KMS-11 (cell line): Measurements from ENCODE around the gene TDRD9.

Experiments used
- H2AFZ ChIP-seq: fragments of 200-600 bp; sonication (generic); 2 replicates; pipeline ENCODE4 v1.6.1; 2016; ENCODE audit warnings: antibody characterized with exemption, mixed run types, low read depth
- H3K27ac ChIP-seq: fragments of 200-600 bp; sonication (generic); 2 replicates; pipeline ENCODE4 v1.6.1; 2016; ENCODE audit warnings: mild to moderate bottlenecking, mixed run types
- H3K27me3 ChIP-seq: fragments of 200-600 bp; sonication (generic); 2 replicates; pipeline ENCODE4 v1.6.1; 2017; ENCODE audit warnings: mild to moderate bottlenecking, low read depth, mixed run types, moderate library complexity; ENCODE audit not compliant: insufficient read depth
- H3K36me3 ChIP-seq: fragments of 200-600 bp; sonication (generic); 2 replicates; pipeline ENCODE4 v1.6.1; 2017; ENCODE audit warnings: mild to moderate bottlenecking, mixed run types; ENCODE audit not compliant: insufficient read depth
- H3K4me1 ChIP-seq: fragments of 200-600 bp; sonication (generic); 2 replicates; pipeline ENCODE4 v1.6.1; 2016; ENCODE audit warnings: mild to moderate bottlenecking, low read depth, mixed run types; ENCODE audit not compliant: poor library complexity, severe bottlenecking
- H3K4me2 ChIP-seq: fragments of 200-600 bp; sonication (generic); 2 replicates; pipeline ENCODE4 v1.7.0; 2016; ENCODE audit warnings: mild to moderate bottlenecking, mixed run types
- H3K4me3 ChIP-seq: fragments of 200-600 bp; sonication (generic); IDR thresholded peaks from 2 replicates; pipeline ENCODE4 v1.6.1; 2017; ENCODE audit warnings: low read depth, low read length, mixed read lengths; ENCODE audit not compliant: insufficient read depth
- H3K79me2 ChIP-seq: fragments of 200-600 bp; sonication (generic); 2 replicates; pipeline ENCODE4 v1.6.1; 2016; ENCODE audit warnings: low read depth, mixed run types; ENCODE audit not compliant: insufficient read depth
- H3K9ac ChIP-seq: fragments of 200-600 bp; sonication (generic); 2 replicates; pipeline ENCODE4 v1.6.1; 2016; ENCODE audit warnings: mild to moderate bottlenecking, mixed run types
- H4K20me1 ChIP-seq: fragments of 200-600 bp; sonication (generic); 2 replicates; pipeline ENCODE4 v1.6.1; 2016; ENCODE audit warnings: mild to moderate bottlenecking, mixed run types; ENCODE audit not compliant: insufficient read depth
- CTCF ChIP-seq: fragments of 200-600 bp; sonication (generic); conservative IDR thresholded peaks from 2 replicates; pipeline ENCODE4 v1.6.1; 2017; ENCODE audit warnings: low read depth, mild to moderate bottlenecking, antibody characterized with exemption, low read length, moderate library complexity, mixed read lengths

TDRD9 gene

GRCh38 chr14:104054222-104054905 lies 126.1 kb downstream of the TDRD9 start:
- H3K4me2 ChIP-seq: no peak overlapping the region
- no peak overlapping the region for H3K9ac ChIP-seq
- H2AFZ ChIP-seq: no peak overlapping the region
- H3K4me1 ChIP-seq: no peaks in the 10 kb centered on the region
- no peak for TF ChIP-seq CTCF
- H3K79me2 ChIP-seq: no peaks in the 10 kb centered on the region
- H3K27me3 ChIP-seq: no peaks in the 10 kb centered on the region
- H3K36me3 ChIP-seq: no peaks in the 10 kb centered on the region
- no peak overlapping the region for H3K4me3 ChIP-seq
- no peak overlapping the region for H3K27ac ChIP-seq
- H4K20me1 ChIP-seq: no peaks in the 10 kb centered on the region

GRCh38 chr14:104062281-104062680 lies 134.0 kb downstream of the TDRD9 start:
- TF ChIP-seq CTCF: no peak
- Histone ChIP-seq H2AFZ (no peak overlapping the region), H3K79me2 (no peaks in the 10 kb centered on the region), H3K4me3 (no peak overlapping the region), H3K27ac (no peak overlapping the region), H3K4me2 (no peak overlapping the region), H3K27me3 (no peaks in the 10 kb centered on the region), H4K20me1 (no peaks in the 10 kb centered on the region), H3K4me1 (no peaks in the 10 kb centered on the region), H3K9ac (no peak overlapping the region), H3K36me3 (no peaks in the 10 kb centered on the region)

DNA sequence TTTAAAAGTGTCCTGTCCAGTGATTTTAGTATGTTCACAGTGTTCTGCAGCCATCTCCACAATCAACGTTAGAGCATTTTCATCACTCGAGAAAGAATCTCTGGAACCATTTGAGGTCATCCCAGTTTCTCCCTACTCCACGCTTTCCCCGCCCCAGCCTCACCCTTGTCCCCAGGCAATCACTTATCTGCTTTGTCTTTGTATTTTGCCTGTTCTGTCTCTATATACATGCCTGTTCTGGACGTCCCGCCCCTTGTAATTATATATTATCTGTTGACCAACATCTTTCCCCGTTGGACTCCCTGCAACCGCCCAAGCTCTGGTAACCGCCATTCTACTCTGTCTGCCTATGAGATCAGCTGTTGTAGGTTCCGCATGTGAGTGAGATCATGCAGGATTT lies 135.7 kb downstream of the TDRD9 start:
- Histone ChIP-seq H3K79me2 (no peaks in the 10 kb centered on the region), H3K36me3 (no peaks in the 10 kb centered on the region), H3K4me2 (no peak overlapping the region), H3K27ac (no peak overlapping the region), H3K27me3 (no peaks in the 10 kb centered on the region), H4K20me1 (no peaks in the 10 kb centered on the region), H2AFZ (no peak overlapping the region), H3K9ac (no peak overlapping the region), H3K4me1 (no peaks in the 10 kb centered on the region), H3K4me3 (no peak overlapping the region)
- no peak for TF ChIP-seq CTCF

DNA sequence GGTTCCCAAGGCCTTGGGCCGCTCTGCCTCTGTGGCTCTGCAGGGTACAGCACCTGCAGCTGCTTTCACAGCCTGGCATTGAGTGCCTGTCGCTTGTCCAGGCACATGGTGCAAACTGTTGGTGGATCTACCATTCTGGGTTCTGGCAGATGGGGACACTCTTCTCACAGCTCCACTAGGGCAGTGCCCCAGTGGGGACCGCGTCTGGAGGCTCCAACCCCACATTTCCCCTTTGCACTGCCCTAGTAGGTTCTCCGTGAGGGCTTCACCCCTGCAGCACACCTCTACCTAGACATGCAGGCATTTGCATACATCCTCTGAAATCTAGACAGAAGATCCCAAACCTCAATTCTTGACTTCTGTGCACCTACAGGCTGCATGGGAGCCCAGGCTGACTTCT lies 138.0 kb downstream of the TDRD9 start:
- H3K27me3 ChIP-seq: no peaks in the 10 kb centered on the region

More for the DNA sequence above, 138.0 kb downstream of the TDRD9 start:
- Histone ChIP-seq H4K20me1 (no peaks in the 10 kb centered on the region), H3K4me1 (no peaks in the 10 kb centered on the region), H3K9ac (no peak overlapping the region), H3K4me2 (no peak overlapping the region), H3K4me3 (no peak overlapping the region), H3K27ac (no peak overlapping the region), H2AFZ (no peak overlapping the region), H3K36me3 (no peaks in the 10 kb centered on the region), H3K79me2 (no peaks in the 10 kb centered on the region)
- TF ChIP-seq CTCF: no peak
